Endothelial cell of umbilical vein (primary cell): ENCODE results near the gene FMN2.

Source experiments
- CTCF ChIP-seq, 2 donors: IDR thresholded peaks; 1 replicate in 1 of 2; 2 replicates in 1 of 2; pipeline ENCODE4 v1.5.1; 2011; ENCODE audit warnings: low read length in 2 of 2, mild to moderate bottlenecking in 2 of 2, moderate library complexity in 2 of 2, control low read depth in 1 of 2, inconsistent platforms in 1 of 2, low read depth in 1 of 2; ENCODE audit not compliant: insufficient read depth in 1 of 2; ENCODE audit errors: extremely low read depth in 1 of 2
- EZH2 ChIP-seq: IDR thresholded peaks from 2 replicates; pipeline ENCODE4 v1.6.1; 2012; ENCODE audit warnings: borderline replicate concordance, low read depth, mild to moderate bottlenecking, moderate library complexity, low read length, inconsistent platforms; ENCODE audit not compliant: severe bottlenecking
- FOS ChIP-seq: IDR thresholded peaks from 2 replicates; pipeline ENCODE4 v1.6.1; 2011; ENCODE audit warnings: mild to moderate bottlenecking, low read length, moderate library complexity, borderline replicate concordance; ENCODE audit not compliant: insufficient read depth
- GATA2 ChIP-seq: IDR thresholded peaks from 2 replicates; pipeline ENCODE4 v1.7.0; 2011; ENCODE audit warnings: low read depth, mild to moderate bottlenecking, moderate library complexity, mixed read lengths, low read length; ENCODE audit not compliant: insufficient read length, insufficient read depth
- JUN ChIP-seq: IDR thresholded peaks from 2 replicates; pipeline ENCODE4 v1.6.1; 2011; ENCODE audit warnings: borderline replicate concordance, low read depth; ENCODE audit not compliant: insufficient read length, insufficient read depth
- MAX ChIP-seq: IDR thresholded peaks from 2 replicates; pipeline ENCODE4 v1.6.1; 2011; ENCODE audit not compliant: insufficient read depth, insufficient read length
- MYC ChIP-seq: IDR thresholded peaks from one replicate; pipeline ENCODE4 v1.6.1; 2011; ENCODE audit warnings: mild to moderate bottlenecking, low read depth, low read length
- POLR2A ChIP-seq: IDR thresholded peaks from 2 replicates; pipeline ENCODE4 v1.6.1; 2012; ENCODE audit warnings: low read depth, mild to moderate bottlenecking, control low read depth, low read length
- POLR2AphosphoS5 ChIP-seq: IDR thresholded peaks from 2 replicates; pipeline ENCODE4 v1.6.1; 2012; ENCODE audit warnings: low read depth, mild to moderate bottlenecking, control low read depth, low read length, moderate library complexity; ENCODE audit not compliant: insufficient read depth

GRCh38 chr1:240217403-240217802, 125.7 kb downstream of the FMN2 start:
- TF ChIP-seq CTCF (IDR thresholded peaks at IDR 0.05; ENCODE audit: extremely low read depth in 1 of 2, insufficient read depth in 1 of 2, low read depth in 1 of 2, low read length in 2 of 2), result no peak
- TF ChIP-seq POLR2AphosphoS5, result no peak
- no peak for TF ChIP-seq POLR2A
- no peak for TF ChIP-seq JUN
- TF ChIP-seq MAX, result no peak
- no peak for TF ChIP-seq EZH2
- TF ChIP-seq FOS, result no peak
- no peak for TF ChIP-seq MYC
- TF ChIP-seq GATA2, result no peak
